A673 (cell line): Measurements from ENCODE around the gene CIT. TPM values are rescaled to one million over a fixed set of nuclear protein-coding genes. Genes with fewer than 3 reads are reported as not detected.

ENCODE experiments used
- BruUV-seq: library from RNA; stranded (reverse); fragments of 400-500 nt; replicated peaks from 2 replicates; lab custom pipeline; 2021; lab: Mats Ljungman, UMichigan
- CTCF ChIA-PET: fragments of 300-600 bp; sonication (Branson Sonifier 250); formaldehyde crosslinking; loops from one replicate; lab custom pipeline; 2022; ENCODE audit warnings: antibody characterized with exemption; lab: Charles Lee
- POLR2A ChIA-PET: fragments of 300-600 bp; sonication (Branson Sonifier 250); formaldehyde crosslinking; loops from one replicate; lab custom pipeline; 2022; ENCODE audit warnings: antibody characterized with exemption; ENCODE audit not compliant: low non-redundant PET; lab: Charles Lee
- DNase-seq: peaks from one replicate; pipeline ENCODE4 v3.0.0-alpha.2; 2015; ENCODE audit warnings: low spot score
- H3K27ac ChIP-seq: fragments of 200-600 bp; sonication (generic); 2 replicates; pipeline ENCODE4 v1.5.1; 2016; ENCODE audit warnings: mixed run types, low read depth, mild to moderate bottlenecking, mixed read lengths, antibody characterized with exemption, low read length; ENCODE audit not compliant: poor library complexity, severe bottlenecking
- H3K27me3 ChIP-seq: fragments of 200-600 bp; sonication (generic); replicated peaks from 2 replicates; pipeline ENCODE4 v1.6.1; 2017; ENCODE audit warnings: mixed run types, low read depth, mild to moderate bottlenecking, mixed read lengths, antibody characterized with exemption, low read length; ENCODE audit not compliant: insufficient read depth, poor library complexity
- H3K36me3 ChIP-seq: fragments of 200-600 bp; sonication (generic); 2 replicates; pipeline ENCODE4 v1.6.1; 2016; ENCODE audit warnings: mixed run types, mild to moderate bottlenecking, mixed read lengths, antibody characterized with exemption, low read length; ENCODE audit not compliant: insufficient read depth, poor library complexity, severe bottlenecking
- H3K4me1 ChIP-seq: fragments of 200-600 bp; sonication (generic); 2 replicates; pipeline ENCODE4 v1.6.1; 2017; ENCODE audit warnings: mixed run types, mild to moderate bottlenecking, mixed read lengths, antibody characterized with exemption, low read length; ENCODE audit not compliant: insufficient read depth, poor library complexity, severe bottlenecking
- H3K4me3 ChIP-seq: fragments of 200-600 bp; sonication (generic); 2 replicates; pipeline ENCODE4 v1.5.1; 2016; ENCODE audit warnings: low read depth, mixed run types, mild to moderate bottlenecking, mixed read lengths, low read length; ENCODE audit not compliant: poor library complexity, severe bottlenecking
- H3K9me3 ChIP-seq: fragments of 200-600 bp; sonication (generic); 2 replicates; pipeline ENCODE4 v1.6.1; 2016; ENCODE audit warnings: mixed run types, low read depth, mild to moderate bottlenecking, mixed read lengths, antibody characterized with exemption, low read length; ENCODE audit not compliant: poor library complexity, severe bottlenecking
- EZH2 ChIP-seq: fragments of 200-600 bp; sonication (generic); IDR thresholded peaks from 2 replicates; pipeline ENCODE4 v1.6.1; 2017; ENCODE audit warnings: borderline replicate concordance, low read depth, mild to moderate bottlenecking, mixed read lengths, antibody characterized with exemption, low read length; ENCODE audit not compliant: poor library complexity, severe bottlenecking
- intact Hi-C: fragments of 100-400 bp; cut with micrococcal nuclease; formaldehyde crosslinking; loops from one replicate; pipeline ENCODE4 v1.10.0; 2022; ENCODE audit not compliant: unreplicated experiment
- total RNA-seq: library from RNA; stranded (reverse); gene quantifications from 2 replicates; pipeline ENCODE4 v1.2.3, GENCODE V29; 2021
- TF ChIP-seq, protein P1 (sequence below): fragments of 300-800, 200-600 bp; sonication (generic); conservative IDR thresholded peaks from 2 replicates; pipeline ENCODE4 v1.5.1; 2017; ENCODE audit warnings: low read depth, mild to moderate bottlenecking, antibody characterized with exemption, low read length, moderate library complexity, mixed read lengths

The CIT gene
- total RNA-seq, 1 experiment from 2014 or later = 62.4 TPM

- no peaks in the 10 kb centered on the region for H3K4me1 ChIP-seq
- CTCF ChIA-PET = no interaction called here
- H3K27me3 ChIP-seq = no peaks in the 10 kb centered on the region
- POLR2A ChIA-PET = no interaction called here
- H3K27ac ChIP-seq = no peak overlapping the region
- intact Hi-C loops = no loop called here
- no peaks in the 10 kb centered on the region for H3K36me3 ChIP-seq
- H3K9me3 ChIP-seq = no peaks in the 10 kb centered on the region
- no TSS peak for BruUV-seq
- no peak for DNase-seq
- no peak for TF ChIP-seq EZH2
- H3K4me3 ChIP-seq = no peak overlapping the region
Observed at GRCh38 chr12:119883237-119883636, 6.1 kb upstream of the CIT start.

GRCh38 chr12:119877639-119877948 is 474 bp upstream of the CIT start:
- intact Hi-C loops = no loop called here
- CTCF ChIA-PET = no interaction called here
- H3K4me3 ChIP-seq = peak overlapping the region; percentile 92
- H3K27ac ChIP-seq = peak overlapping the region; percentile 85
- TF ChIP-seq EZH2 = no peak
- TF ChIP-seq, protein P1, sequence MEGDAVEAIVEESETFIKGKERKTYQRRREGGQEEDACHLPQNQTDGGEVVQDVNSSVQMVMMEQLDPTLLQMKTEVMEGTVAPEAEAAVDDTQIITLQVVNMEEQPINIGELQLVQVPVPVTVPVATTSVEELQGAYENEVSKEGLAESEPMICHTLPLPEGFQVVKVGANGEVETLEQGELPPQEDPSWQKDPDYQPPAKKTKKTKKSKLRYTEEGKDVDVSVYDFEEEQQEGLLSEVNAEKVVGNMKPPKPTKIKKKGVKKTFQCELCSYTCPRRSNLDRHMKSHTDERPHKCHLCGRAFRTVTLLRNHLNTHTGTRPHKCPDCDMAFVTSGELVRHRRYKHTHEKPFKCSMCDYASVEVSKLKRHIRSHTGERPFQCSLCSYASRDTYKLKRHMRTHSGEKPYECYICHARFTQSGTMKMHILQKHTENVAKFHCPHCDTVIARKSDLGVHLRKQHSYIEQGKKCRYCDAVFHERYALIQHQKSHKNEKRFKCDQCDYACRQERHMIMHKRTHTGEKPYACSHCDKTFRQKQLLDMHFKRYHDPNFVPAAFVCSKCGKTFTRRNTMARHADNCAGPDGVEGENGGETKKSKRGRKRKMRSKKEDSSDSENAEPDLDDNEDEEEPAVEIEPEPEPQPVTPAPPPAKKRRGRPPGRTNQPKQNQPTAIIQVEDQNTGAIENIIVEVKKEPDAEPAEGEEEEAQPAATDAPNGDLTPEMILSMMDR = no peak
- no peaks in the 10 kb centered on the region for H3K9me3 ChIP-seq
- no peak for DNase-seq
- no peaks in the 10 kb centered on the region for H3K27me3 ChIP-seq
- BruUV-seq = no TSS peak
- H3K36me3 ChIP-seq = peaks cover 29% of the 10 kb centered on the region
- H3K4me1 ChIP-seq = peaks cover 4% of the 10 kb centered on the region
- POLR2A ChIA-PET = no interaction called here

- Histone ChIP-seq H3K4me1 (no peaks in the 10 kb centered on the region), H3K36me3 (peaks cover 78% of the 10 kb centered on the region), H3K9me3 (no peaks in the 10 kb centered on the region), H3K4me3 (no peak overlapping the region), H3K27me3 (no peaks in the 10 kb centered on the region), H3K27ac (no peak overlapping the region)
- TF ChIP-seq, protein P1 = no peak
- no peak for TF ChIP-seq EZH2
- POLR2A ChIA-PET = no interaction called here
- intact Hi-C loops = no loop called here
- no peak for DNase-seq
- no TSS peak for BruUV-seq
- CTCF ChIA-PET = no interaction called here
Observed at GRCh38 chr12:119870457-119870856, 6.7 kb downstream of the CIT start.

DNA sequence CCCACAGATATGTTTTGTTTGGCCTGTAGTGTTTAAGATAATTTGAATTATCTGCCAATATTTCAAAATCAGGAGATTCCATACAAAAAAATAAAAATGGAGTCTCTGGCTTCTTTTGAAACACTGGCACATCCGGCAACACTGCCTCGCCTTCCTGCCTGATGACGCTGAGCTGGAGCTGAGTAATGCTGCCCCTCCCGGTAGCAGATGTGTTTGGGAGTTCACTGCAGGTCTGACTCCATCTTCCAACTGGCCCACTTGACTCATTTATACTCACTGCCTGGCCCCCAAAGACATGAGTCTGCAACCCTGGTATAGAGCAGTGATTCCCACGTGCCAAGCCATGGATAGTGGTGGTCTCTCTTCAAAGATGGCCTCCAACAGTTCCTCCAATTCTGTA is 7.4 kb downstream of the CIT start:
- CTCF ChIA-PET = no interaction called here
- intact Hi-C loops = no loop called here
- Histone ChIP-seq H3K27me3 (no peaks in the 10 kb centered on the region), H3K9me3 (no peaks in the 10 kb centered on the region), H3K36me3 (peaks cover 78% of the 10 kb centered on the region), H3K4me3 (no peak overlapping the region), H3K4me1 (no peaks in the 10 kb centered on the region), H3K27ac (no peak overlapping the region)
- TF ChIP-seq, protein P1 = no peak
- TF ChIP-seq EZH2 = no peak
- DNase-seq = no peak
- POLR2A ChIA-PET = no interaction called here
- no TSS peak for BruUV-seq
